ENCODE data around the gene WBP4.
"Not testable (repeated sequence)": the region's sequence is repeated elsewhere in the genome, so short reads cannot be mapped to it uniquely, and the experiment has no call there.

The WBP4 gene

DNA sequence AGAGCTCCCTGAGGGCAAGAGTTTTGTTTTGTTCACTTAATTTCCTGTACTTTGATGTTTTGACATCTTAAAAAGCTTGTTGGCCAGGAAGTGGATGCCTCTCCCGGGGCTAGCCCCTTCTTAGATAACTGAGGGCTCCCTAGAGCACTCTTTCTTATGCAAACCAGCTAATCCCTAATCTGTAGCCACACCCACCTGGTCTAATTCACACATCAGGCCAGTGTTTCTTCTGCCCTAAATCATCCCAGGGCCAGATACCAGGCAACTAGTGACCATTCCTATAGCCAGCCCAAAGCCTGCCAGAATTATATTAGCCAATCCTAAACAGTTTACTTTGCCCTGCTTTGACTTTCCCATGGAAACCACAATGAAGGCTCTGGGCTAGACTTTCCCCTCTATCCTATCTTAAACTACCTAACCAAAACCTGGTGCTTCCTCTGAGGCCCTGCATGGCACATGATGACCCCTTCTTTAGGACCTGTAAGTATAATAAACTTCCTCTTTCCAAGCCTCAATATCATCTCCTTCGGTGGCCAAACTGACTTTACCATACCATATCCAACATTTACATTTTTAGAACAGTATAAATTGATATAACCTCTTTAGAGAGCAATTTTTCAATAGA lies 24.8 kb downstream of the WBP4 start:
- FAIRE-seq: no peak

DNA sequence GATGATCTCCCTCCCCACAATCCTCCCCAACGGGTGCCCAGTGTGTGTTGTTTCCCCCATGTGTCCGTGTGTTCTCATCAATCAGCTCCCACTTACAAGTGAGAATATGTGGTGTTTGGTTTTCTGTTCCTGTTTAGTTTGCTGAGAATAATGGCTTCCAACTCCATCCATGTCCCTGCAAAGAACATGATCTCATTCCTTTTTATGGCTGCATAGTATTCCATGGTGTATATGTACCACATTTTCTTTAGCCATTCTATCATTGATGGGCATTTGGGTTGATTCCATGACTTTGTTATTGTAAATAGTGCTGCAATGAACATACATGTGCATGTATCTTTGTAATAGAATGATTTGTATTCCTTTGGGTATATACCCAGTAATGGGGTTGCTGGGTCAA lies 34.4 kb downstream of the WBP4 start:
- FAIRE-seq: not testable (repeated sequence)

DNA sequence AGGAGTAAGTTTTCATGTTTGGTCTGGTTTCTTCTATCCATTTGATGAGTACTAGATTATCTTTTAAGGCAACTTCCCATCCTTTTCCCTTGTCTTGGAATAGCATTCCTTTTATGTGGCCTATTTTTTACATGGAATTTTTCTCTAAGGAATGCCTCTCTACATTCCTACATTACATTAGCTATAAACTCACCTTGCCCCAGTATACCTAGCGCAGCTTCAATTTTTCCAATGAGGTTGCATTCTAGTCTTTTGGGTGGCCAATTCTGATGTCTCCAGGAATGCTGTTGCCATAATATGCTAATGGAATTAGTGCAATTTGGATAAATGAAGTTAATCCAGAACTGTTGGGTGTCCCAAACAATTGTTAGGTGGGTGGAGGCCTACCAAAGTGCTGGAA lies 37.5 kb downstream of the WBP4 start:
- FAIRE-seq: no peak

DNA sequence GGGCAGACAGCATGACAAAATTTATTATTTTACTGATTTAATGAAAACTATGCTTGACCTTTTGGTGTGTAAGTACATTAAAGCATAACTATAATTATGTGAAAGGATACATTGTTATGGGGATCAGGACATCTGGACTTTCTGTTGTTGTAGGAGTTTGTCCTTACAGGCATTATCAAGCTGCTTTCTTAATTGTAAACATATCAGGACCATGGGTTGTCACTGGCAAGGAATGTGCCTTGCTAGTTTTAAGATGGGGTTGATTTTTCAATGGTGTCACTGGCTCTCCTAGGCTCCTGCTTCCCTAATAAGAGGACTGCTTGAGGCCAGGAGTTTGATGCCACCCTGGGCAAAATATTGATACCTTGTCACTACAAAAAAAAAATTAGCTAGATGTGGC lies 38.7 kb downstream of the WBP4 start:
- no peak for FAIRE-seq

DNA sequence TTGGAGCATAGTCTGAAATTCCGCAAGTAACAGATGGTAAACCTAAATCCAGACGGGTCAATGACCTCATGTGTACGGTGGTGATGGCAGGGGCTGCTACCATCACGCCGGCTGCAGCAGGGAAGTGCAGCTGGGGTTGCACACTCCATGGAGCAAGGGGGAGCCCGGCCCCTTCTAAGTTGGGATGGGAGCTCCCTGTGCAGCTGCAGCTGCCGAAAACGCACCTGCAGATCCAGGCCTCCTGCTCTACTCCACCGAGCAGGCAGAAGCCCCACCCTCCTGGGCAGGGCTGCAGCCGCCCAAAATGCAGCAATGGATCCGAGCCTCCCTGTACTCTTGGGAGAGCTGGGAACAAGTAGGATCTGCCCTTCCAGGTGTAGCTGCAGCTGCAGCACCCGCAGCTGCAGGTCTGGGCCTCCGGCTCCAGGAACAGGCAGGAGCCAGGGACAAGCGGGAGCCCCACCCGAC lies 45.8 kb downstream of the WBP4 start:
- no peak for FAIRE-seq

DNA sequence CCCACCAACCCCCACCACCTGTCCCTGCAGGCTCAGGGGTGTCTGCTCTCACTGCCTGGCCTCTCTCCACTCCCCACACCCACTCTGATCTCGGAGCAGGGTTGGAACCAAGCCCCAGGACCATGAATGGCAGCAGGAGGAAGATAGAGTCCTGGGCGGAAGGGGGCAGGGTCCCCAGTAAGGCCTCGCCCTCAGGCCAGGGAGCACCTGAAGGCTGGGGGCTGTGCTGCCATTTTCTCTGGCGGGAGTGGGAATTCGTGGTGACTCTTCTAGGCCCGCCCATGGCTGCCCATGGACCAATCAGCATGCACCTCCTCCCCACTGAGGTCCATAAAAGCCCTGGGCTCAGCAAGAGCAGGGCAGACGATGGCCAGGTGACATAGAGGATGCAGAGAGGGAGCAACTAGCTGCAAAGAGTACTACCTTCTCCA lies 46.3 kb downstream of the WBP4 start:
- FAIRE-seq: no peak

DNA sequence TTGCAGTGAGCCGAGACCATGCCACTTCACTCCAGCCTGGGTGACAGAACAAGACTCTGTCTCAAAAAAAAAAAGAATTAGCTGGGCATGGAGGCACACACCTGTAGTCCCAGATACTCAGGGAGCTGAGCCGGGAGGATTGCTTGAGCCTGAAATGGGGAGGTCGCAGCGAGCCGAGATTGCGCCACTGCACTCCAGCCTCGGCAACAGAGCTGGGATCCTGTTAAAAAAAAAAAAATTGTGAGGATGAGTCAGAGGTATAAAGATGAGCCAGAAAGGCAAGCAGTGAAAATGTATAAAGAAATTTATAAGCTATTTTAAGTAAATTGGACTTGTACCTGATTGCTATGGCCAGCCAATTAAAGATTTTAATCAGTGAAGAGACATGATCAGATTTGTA lies 50.1 kb downstream of the WBP4 start:
- FAIRE-seq: no peak

DNA sequence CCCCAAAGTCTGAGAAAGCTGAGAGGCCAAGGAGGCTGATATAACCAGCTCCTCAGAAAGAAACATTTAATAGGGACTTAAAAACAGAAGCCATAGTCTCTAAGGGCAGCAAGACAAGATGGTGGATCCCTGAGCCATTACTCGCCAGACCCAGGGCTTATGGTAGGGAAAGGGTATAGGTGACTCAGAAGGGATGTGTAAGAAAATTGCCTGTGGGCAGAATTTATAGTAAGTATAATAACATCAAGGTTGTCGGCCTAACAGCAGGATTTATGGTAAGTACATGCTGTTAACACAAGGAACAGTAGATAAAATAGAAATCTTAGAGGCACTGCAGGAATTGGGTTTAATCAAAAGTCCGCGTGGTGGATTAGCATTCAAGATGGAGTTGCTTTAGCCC lies 56.6 kb downstream of the WBP4 start:
- FAIRE-seq: no peak

DNA sequence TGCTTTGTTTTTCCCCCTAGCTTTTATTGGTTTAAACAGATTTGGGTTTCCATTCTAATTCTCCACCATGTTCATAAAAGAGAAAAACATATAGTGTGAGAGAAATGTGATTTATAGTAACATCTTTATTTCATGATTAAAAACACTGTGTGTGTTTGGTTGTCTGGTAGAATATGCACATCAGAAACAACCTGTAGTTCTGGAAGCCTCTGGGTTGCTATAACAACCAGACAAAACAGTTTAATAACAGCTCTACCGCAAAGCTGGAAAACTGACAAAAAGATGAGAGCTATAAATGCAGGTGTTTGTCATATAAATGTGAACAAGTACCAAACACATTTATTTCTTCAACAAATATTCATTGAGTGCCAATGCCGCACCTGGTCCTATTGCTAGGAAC lies 61.5 kb downstream of the WBP4 start:
- no peak for FAIRE-seq

DNA sequence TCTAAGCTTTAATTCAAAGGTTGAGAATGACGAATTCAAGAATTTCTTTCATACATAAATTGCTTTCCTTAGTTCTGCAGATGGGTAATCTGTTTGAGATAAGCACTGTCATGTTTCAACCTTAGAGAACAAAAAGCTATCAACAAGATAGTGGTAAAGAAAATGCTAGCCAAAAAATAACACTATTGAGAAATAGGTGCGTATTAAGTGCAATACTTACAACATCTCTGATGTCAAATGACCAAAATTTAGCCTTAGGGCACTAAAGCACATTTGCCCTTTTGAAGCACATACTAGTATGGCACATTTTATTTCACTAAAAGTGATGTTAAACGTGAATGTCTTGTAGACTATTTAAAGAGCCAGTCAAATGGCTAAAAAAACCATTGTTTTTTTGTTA lies 66.4 kb downstream of the WBP4 start:
- no peak for FAIRE-seq

DNA sequence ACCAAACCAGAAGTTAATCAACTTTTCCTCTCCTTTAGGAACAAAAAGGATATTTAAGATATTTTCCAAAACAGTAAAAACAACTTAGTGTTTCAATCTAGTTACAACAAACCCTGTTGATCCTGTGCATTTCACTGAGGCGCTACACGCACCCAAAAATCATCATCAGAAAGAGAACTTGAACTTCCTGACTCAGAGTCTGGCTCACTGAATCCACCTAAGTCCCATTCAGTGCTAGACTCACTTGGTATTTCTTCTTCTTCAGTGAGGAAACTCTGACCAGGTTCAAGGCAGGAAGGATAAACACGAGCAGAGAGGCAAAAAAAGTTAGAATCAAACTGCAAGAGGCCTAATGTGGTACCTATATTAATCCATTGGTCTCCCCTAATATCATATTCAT lies 69.0 kb downstream of the WBP4 start:
- no peak for FAIRE-seq

DNA sequence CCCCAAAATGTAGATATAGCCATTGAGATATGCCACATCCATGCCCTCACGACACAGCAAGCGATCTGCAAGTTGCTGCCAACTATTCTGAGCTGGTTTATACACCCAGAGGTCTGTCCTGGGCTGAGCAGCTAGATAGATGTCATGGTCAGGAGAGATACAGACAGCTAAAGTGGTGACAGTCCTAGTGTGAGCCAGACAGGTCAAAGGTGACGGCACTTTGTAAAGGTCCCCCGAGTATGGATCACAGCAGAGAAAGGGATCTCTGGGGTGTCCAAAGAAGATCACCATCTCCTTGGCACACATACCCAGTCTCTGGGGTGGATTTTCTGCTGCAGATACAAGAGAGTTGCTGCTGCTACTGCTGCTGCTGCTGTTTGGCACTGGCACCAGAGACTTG lies 69.9 kb downstream of the WBP4 start:
- FAIRE-seq: not testable (repeated sequence)

DNA sequence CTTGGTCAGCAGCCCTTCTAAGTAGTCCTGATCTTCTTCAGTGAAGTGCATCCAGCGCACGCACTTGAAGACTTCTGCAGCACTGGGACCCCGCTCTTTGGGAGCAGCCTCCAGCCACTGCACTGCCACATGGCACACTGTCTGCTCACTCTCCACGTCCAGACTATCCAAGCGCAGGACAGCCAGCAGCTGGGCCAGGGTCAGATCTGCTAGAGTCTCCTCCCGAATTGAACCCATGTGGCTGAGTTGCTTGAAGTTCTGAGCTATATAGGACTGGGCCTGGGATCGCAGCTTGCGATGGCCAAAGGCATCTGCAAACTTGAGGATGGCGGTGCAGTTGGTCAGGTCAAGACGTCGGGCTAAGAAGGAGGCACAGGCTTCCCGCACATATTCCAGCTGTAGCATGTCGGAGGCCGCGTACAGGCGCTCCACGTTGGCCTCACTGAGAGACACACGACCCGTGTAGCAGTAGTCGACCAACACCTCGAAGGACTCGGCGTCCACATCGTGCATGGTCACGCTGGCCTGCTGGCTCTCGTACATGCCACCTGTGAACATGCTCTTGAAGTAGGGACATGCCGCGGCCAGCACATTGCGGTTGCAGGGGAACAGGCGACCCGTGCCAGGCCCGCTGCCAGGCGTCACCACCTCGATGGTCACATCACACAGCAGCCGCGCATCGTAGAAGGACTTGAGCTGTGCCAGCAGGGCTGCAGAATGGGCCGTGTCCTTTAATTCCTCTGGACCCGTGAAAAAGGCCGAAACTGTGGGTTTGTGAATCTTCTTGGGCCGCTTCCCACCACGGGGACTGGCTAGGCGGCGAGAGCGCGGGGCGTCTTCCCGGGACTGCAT lies 70.6 kb downstream of the WBP4 start:
- not testable (repeated sequence) for FAIRE-seq

DNA sequence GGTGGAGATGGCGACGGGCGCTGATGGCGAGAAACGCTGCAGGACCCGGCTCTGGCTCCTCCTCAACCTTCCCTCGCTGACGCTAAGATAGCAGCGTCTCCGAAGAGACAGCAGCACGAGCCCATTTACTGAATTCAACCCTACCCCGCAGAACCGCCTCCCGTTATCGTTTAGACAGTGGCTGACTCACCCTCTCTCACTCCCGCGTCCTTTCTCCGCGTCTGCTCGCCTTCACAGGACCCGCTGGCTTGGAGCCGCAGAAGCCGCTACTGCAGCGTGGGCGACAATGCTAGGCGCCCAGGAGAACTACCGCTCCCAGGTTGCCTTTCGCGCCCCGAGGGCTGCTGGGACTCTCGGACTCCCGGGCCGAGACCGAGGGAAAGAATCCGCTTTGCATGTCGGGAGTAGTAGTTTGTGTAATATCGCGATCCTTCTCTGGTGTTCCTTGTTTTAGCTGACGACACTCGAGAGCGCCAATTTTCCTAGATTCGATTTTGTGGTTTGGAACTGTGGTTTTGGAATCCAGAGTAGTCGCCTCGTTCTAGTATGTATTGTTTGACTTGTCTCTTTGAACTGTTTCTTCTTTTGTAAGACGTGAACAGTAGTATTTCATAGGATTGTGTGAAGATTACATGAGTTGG lies 71.3 kb downstream of the WBP4 start, which contains the start of gene KBTBD6:
Gene KBTBD6 (minus strand): TSS at position 291 of the 641 bp plus-strand sequence. CDS start 291 bp downstream, outside the sequence.
- FAIRE-seq: peak; percentile 98

All from G401.6 (cell line).